ENCODE results near the gene NTF4. TPM values are rescaled to one million over a fixed set of nuclear protein-coding genes. Genes with fewer than 3 reads are reported as not detected.

NTF4 gene
- total RNA-seq, 3 donors from 2014 or later (not counting 1 experiment from before 2014, with no cell fraction given): not detected

DNA sequence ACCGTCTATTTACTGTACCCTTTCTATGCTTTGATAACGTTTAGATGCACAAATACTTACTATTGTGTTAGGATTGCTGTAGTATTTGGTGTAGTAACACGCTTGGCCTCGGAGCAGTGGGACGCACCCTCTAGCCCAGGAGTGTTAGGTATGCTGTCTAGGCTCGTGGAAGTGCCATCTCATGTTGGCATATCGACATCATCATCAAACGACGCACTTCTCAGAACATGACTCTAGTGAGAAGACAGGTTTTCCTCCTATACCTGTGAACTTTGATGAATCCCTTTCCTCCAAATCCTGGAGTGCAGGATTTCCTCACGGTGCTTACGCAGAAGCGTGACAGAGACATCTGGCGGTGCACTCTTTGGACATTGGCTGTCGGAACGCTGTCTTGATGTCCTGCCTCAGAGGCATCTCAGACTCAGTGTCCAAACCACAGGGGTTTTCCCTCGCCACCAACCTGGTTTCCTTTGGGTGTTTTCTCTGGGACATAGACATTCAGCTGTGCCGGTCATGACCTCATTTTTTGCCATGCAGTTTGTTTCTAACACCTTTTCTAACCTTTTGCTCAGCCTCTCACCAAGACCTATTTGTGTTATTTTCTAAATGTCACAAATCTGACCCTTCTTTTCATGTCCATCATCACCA is 26.9 kb upstream of the NTF4 start:
- Mint-ChIP-seq H3K27ac (peak overlapping the region; percentile 26 to 38), H3K36me3 (no peaks in the 10 kb centered on the region), H3K27me3 (ENCODE audit: low read depth in 2 of 2) (no peaks in the 10 kb centered on the region), H3K4me1 (peaks cover 10 to 34% of the 10 kb centered on the region in 2 donors), H3K4me3 (no peak overlapping the region), H3K9me3 (no peaks in the 10 kb centered on the region)
- H3K4me1 ChIP-seq (ENCODE audit: control insufficient read depth, insufficient read depth, low read length): peaks cover 8% of the 10 kb centered on the region
- peak in 1 of 3 donors; percentile 26 for ATAC-seq
- H3K27ac ChIP-seq (ENCODE audit: low read length): no peak overlapping the region
- 72% methylated on average over 15 of the region's 17 CpGs for WGBS (ENCODE audit: insufficient coverage)
- no peak overlapping the region for H3K4me3 ChIP-seq (ENCODE audit: low read length)
- H3K9me3 ChIP-seq (ENCODE audit: control insufficient read depth, insufficient read depth, low read length): no peaks in the 10 kb centered on the region
- H3K36me3 ChIP-seq (ENCODE audit: control insufficient read depth, insufficient read depth, low read length): peaks cover 41% of the 10 kb centered on the region
- TF ChIP-seq CTCF (IDR thresholded peaks at IDR 0.05): no peak
- intact Hi-C loops (cut with micrococcal nuclease): no loop called here
- H3K27me3 ChIP-seq (ENCODE audit: control insufficient read depth, insufficient read depth, low read length): no peaks in the 10 kb centered on the region
- DNase-seq: no peak

DNA sequence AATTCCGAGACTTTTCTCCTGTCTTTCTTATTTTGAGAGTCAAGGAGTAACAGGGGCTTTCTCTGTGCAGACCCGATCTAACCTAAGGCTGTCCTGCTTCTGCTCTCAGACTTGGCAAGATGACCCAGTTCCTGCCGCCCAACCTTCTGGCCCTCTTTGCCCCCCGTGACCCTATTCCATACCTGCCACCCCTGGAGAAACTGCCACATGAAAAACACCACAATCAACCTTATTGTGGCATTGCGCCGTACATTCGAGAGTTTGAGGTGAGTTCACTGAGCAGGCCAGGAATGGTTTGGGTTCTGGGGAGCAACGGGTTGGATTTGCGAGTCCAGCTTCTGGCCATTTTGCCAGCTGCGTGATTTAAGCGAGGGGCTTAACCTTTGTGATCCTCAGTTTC is 21.7 kb upstream of the NTF4 start:
- Mint-ChIP-seq H3K36me3 (no peaks in the 10 kb centered on the region), H3K4me3 (peak overlapping the region; percentile 99), H3K4me1 (peaks cover 29 to 47% of the 10 kb centered on the region in 2 donors), H3K27ac (peak overlapping the region; percentile 96), H3K27me3 (ENCODE audit: low read depth in 2 of 2) (peaks cover 0 to 2% of the 10 kb centered on the region in 2 donors), H3K9me3 (no peaks in the 10 kb centered on the region)
- H3K27me3 ChIP-seq (ENCODE audit: control insufficient read depth, insufficient read depth, low read length): no peaks in the 10 kb centered on the region
- intact Hi-C loops (cut with micrococcal nuclease): no loop called here
- peaks cover 16% of the 10 kb centered on the region for H3K36me3 ChIP-seq (ENCODE audit: control insufficient read depth, insufficient read depth, low read length)
- H3K9me3 ChIP-seq (ENCODE audit: control insufficient read depth, insufficient read depth, low read length): no peaks in the 10 kb centered on the region
- no peak overlapping the region for H3K27ac ChIP-seq (ENCODE audit: low read length)
- H3K4me3 ChIP-seq (ENCODE audit: low read length): peak overlapping the region; percentile 76
- no peak for TF ChIP-seq CTCF (IDR thresholded peaks at IDR 0.05)
- 54% methylated on average over 11 of the region's 11 CpGs for WGBS (ENCODE audit: insufficient coverage)
- peaks cover 24% of the 10 kb centered on the region for H3K4me1 ChIP-seq (ENCODE audit: control insufficient read depth, insufficient read depth, low read length)
- ATAC-seq (no peak), DNase-seq (no peak)

DNA sequence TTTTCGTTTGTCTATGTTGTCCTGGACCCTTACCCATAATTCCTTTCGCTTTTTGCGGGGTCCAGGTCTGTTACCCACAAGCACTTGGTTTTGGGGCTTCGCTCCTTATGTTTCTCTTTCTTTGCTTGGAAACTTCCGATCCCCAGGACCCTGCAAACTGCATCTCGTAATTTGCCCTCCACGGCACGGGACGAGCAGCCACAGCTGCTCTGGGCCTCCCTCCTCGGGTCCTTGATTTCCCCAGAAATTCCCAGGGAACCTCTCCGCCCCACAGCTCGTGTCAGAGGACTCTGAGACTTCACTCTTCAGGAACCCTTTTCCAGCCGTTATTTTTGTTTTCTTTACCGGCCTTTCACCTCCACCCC is 21.2 kb upstream of the NTF4 start:
- no peak for TF ChIP-seq CTCF (IDR thresholded peaks at IDR 0.05)
- peak overlapping the region; percentile 99 for H3K4me3 Mint-ChIP-seq
- H3K4me1 Mint-ChIP-seq: peaks cover 29 to 45% of the 10 kb centered on the region in 2 donors

More for the DNA sequence above, 21.2 kb upstream of the NTF4 start:
- Histone ChIP-seq H3K27me3 (ENCODE audit: control insufficient read depth, insufficient read depth, low read length) (no peaks in the 10 kb centered on the region), H3K9me3 (ENCODE audit: control insufficient read depth, insufficient read depth, low read length) (no peaks in the 10 kb centered on the region), H3K4me3 (ENCODE audit: low read length) (peak overlapping the region; percentile 76), H3K36me3 (ENCODE audit: control insufficient read depth, insufficient read depth, low read length) (peaks cover 13% of the 10 kb centered on the region), H3K27ac (ENCODE audit: low read length) (peak overlapping the region; percentile 78), H3K4me1 (ENCODE audit: control insufficient read depth, insufficient read depth, low read length) (peaks cover 24% of the 10 kb centered on the region)
- Mint-ChIP-seq H3K27me3 (ENCODE audit: low read depth in 2 of 2) (peaks cover 0 to 3% of the 10 kb centered on the region in 2 donors), H3K36me3 (no peaks in the 10 kb centered on the region), H3K27ac (peak overlapping the region; percentile 96), H3K9me3 (no peaks in the 10 kb centered on the region)
- WGBS (ENCODE audit: insufficient coverage): 1% methylated on average over 14 of the region's 14 CpGs
- intact Hi-C loops (cut with micrococcal nuclease): no loop called here
- no peak for DNase-seq
- ATAC-seq: no peak

Measured in natural killer cell (primary cell).